ENCODE measurements around the gene FOXK1.

GRCh38 chr7:4668510-4668847 is 13.6 kb upstream of the FOXK1 start:
- TF ChIP-seq FOXM1 (IDR thresholded peaks at IDR 0.05; ENCODE audit: borderline replicate concordance), result no peak
- TF ChIP-seq FOXK2 (IDR thresholded peaks at IDR 0.05), result no peak
- TF ChIP-seq SP1 (IDR thresholded peaks at IDR 0.05), result no peak
- TF ChIP-seq HDGF (IDR thresholded peaks at IDR 0.05; ENCODE audit: borderline replicate concordance), result no peak
- no peak for TF ChIP-seq BHLHE40 (IDR thresholded peaks at IDR 0.05; ENCODE audit: borderline replicate concordance)
- TF ChIP-seq PKNOX1 (IDR thresholded peaks at IDR 0.05), result no peak
- no peak for TF ChIP-seq CTBP1 (IDR thresholded peaks at IDR 0.05; ENCODE audit: borderline replicate concordance)
- no peak for TF ChIP-seq ELF4 (IDR thresholded peaks at IDR 0.05)
- no peak for TF ChIP-seq ZNF384 (IDR thresholded peaks at IDR 0.05)
- no peak for TF ChIP-seq FOXA1 (IDR thresholded peaks at IDR 0.05)
- no peak for TF ChIP-seq TARDBP (IDR thresholded peaks at IDR 0.05)
- TF ChIP-seq ARNT (IDR thresholded peaks at IDR 0.05), result no peak
- no peak for TF ChIP-seq NFRKB (IDR thresholded peaks at IDR 0.05)

Measured in HEK293T (cell line).